ENCODE data around the gene LRRTM2.

LRRTM2 gene

DNA sequence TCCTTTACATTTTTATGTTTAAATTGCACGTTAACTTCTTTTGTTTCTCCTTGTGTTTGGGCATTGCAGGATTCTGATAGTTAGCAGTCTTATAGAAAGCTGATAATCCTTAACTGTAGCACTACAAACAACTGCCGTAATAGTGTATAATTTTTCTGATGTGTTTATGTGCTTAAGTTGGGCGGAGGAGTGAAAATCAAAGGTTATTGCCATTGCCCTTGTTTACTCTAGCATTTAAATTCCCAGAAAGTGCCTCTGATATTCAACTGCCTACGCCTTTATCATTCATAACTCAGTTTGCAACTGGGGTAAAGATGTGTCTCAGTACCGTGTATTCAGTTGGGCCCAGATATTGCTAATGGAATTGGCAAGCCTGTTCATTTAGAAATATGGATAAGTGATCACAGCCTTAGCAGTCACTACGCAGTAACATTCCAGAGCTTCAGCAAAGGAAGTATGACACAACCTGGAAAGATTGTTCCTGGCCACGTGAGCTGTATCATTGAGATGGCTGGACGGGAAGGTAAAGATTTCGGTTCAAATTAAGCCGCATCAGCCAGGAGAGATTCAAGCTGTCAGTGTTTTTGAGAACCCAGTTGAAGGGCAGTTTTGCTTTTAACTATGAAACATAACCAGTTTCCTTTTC lies 28.1 kb upstream of the LRRTM2 start:
- no peak overlapping the region for H3K4me3 ChIP-seq (ENCODE audit: low read depth, low read length)
- CTCF ChIA-PET = interaction anchor here (1.0 kb wide), 1 partner anchor 78 kb away, joined by 4 read pairs; no protein-coding TSS in a partner anchor
- POLR2A ChIA-PET = no interaction called here
- TF ChIP-seq, protein P1, sequence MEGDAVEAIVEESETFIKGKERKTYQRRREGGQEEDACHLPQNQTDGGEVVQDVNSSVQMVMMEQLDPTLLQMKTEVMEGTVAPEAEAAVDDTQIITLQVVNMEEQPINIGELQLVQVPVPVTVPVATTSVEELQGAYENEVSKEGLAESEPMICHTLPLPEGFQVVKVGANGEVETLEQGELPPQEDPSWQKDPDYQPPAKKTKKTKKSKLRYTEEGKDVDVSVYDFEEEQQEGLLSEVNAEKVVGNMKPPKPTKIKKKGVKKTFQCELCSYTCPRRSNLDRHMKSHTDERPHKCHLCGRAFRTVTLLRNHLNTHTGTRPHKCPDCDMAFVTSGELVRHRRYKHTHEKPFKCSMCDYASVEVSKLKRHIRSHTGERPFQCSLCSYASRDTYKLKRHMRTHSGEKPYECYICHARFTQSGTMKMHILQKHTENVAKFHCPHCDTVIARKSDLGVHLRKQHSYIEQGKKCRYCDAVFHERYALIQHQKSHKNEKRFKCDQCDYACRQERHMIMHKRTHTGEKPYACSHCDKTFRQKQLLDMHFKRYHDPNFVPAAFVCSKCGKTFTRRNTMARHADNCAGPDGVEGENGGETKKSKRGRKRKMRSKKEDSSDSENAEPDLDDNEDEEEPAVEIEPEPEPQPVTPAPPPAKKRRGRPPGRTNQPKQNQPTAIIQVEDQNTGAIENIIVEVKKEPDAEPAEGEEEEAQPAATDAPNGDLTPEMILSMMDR (IDR thresholded peaks at IDR 0.05; ENCODE audit: insufficient read depth, low read length, missing control alignments) = no peak
- DNase-seq (ENCODE audit: low read depth, low spot score) = peak; percentile 10

DNA sequence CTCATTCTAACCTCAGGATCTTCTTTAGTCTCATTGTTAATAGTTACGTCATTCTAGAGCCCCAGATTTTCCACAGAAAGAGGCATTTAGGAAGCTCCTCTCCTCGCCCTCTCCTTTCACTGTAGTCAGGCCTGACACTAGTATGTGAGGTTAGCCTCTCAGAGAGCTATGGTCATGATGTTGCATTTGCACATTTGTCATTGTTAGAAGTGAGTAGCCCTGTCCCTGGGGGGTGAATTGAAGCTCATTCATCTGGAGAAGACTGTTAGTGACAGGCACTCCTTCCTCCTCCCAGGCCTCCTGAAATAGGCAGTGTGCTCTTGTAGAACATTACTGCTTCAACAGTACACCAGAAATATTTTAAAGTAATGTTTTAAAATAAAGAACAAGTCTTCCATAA lies 26.6 kb upstream of the LRRTM2 start:
- no peak for DNase-seq (ENCODE audit: low read depth, low spot score)
- H3K4me3 ChIP-seq (ENCODE audit: low read depth, low read length) = no peak overlapping the region
- POLR2A ChIA-PET = no interaction called here
- CTCF ChIA-PET = interaction anchor here (0.8 kb wide), 1 partner anchor 322 kb away, joined by 3 read pairs; no protein-coding TSS in a partner anchor
- TF ChIP-seq, protein P1 (IDR thresholded peaks at IDR 0.05; ENCODE audit: insufficient read depth, low read length, missing control alignments) = no peak

GRCh38 chr5:138900281-138900965 lies 25.3 kb upstream of the LRRTM2 start:
- CTCF ChIA-PET = no interaction called here
- POLR2A ChIA-PET = no interaction called here
- DNase-seq (ENCODE audit: low read depth, low spot score) = no peak
- no peak overlapping the region for H3K4me3 ChIP-seq (ENCODE audit: low read depth, low read length)
- TF ChIP-seq, protein P1 (IDR thresholded peaks at IDR 0.05; ENCODE audit: insufficient read depth, low read length, missing control alignments) = no peak

DNA sequence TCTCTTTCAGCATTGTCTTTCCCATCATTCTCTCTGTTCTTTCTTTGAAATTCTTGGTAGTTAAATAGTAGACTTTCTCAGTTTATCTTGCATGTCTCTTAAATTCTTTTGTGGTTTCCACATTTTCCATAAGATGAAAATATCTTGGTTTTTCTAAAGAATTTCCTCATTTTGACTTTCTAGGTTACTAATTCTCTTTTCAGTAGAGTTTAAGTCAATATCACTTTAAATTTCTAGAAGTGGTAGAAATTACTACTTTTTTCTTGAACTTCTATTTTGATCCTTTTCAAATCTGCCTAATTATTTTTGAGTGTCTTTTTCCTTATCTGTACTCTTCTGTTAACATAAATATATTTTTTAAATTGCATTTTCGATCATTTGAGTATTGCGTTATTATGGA lies 23.6 kb upstream of the LRRTM2 start:
- POLR2A ChIA-PET = no interaction called here

GRCh38 chr5:138898299-138898698 lies 23.2 kb upstream of the LRRTM2 start:
- ChIA-PET CTCF (no interaction called here), POLR2A (no interaction called here)
- H3K4me3 ChIP-seq (ENCODE audit: low read depth, low read length) = no peak overlapping the region
- TF ChIP-seq, protein P1 (IDR thresholded peaks at IDR 0.05; ENCODE audit: insufficient read depth, low read length, missing control alignments) = no peak
- no peak for DNase-seq (ENCODE audit: low read depth, low spot score)

More for the DNA sequence above, 23.6 kb upstream of the LRRTM2 start:
- no peak for DNase-seq (ENCODE audit: low read depth, low spot score)
- H3K4me3 ChIP-seq (ENCODE audit: low read depth, low read length) = no peak overlapping the region
- CTCF ChIA-PET = no interaction called here
- TF ChIP-seq, protein P1 (IDR thresholded peaks at IDR 0.05; ENCODE audit: insufficient read depth, low read length, missing control alignments) = no peak

GRCh38 chr5:138895918-138896317 lies 20.8 kb upstream of the LRRTM2 start:
- ChIA-PET CTCF (no interaction called here), POLR2A (no interaction called here)
- no peak overlapping the region for H3K4me3 ChIP-seq (ENCODE audit: low read depth, low read length)
- DNase-seq (ENCODE audit: low read depth, low spot score) = no peak
- TF ChIP-seq, protein P1 (IDR thresholded peaks at IDR 0.05; ENCODE audit: insufficient read depth, low read length, missing control alignments) = no peak
